ENCODE data around the gene SMG1. TPM values are rescaled to one million over a fixed set of nuclear protein-coding genes. Genes with fewer than 3 reads are reported as not detected.
"Not testable (repeated sequence)": the region's sequence is repeated elsewhere in the genome, so short reads cannot be mapped to it uniquely, and the experiment has no call there.

Gene SMG1
- 86.3 TPM for polyA plus RNA-seq (ENCODE audit: insufficient read length)
- long read RNA-seq, donor 1, partial matches to known transcripts = 5 of 5 reads
- long read RNA-seq, donor 1, other reads (novel, unspliced or antisense) = 0 of 5 reads
- long read RNA-seq, donor 2 = 0 reads
- long read RNA-seq, donor 3 = 0 reads
- long read RNA-seq, donor 4 = 0 reads
- long read RNA-seq, donor 5 = 0 reads
- long read RNA-seq, donor 6 = 0 reads
- long read RNA-seq, donor 7, partial matches to known transcripts = 7 of 7 reads
- long read RNA-seq, donor 7, other reads (novel, unspliced or antisense) = 0 of 7 reads
- long read RNA-seq, donor 8 = 0 reads

- DNase-seq = peak; percentile 83
These were observed at the start of gene SMG1 for GRCh38 chr16:18925986-18926865. TSS of gene SMG1 (minus strand) at chr16:18926408. CDS start at chr16:18926041, 367 bp downstream.

GRCh38 chr16:18975109-18975508 is 48.9 kb upstream of the SMG1 start:
- DNase-seq = no peak

GRCh38 chr16:18969855-18970240 is 43.6 kb upstream of the SMG1 start:
- no peak for DNase-seq

GRCh38 chr16:18969050-18969854 is 43.0 kb upstream of the SMG1 start:
- peak; percentile 77 for DNase-seq

GRCh38 chr16:18966791-18967190 is 40.6 kb upstream of the SMG1 start:
- DNase-seq = no peak

- DNase-seq = no peak
These were observed 39.3 kb upstream of the SMG1 start for GRCh38 chr16:18965555-18965954.

- no peak for DNase-seq
These were observed 32.9 kb upstream of the SMG1 start for GRCh38 chr16:18959031-18959505.

GRCh38 chr16:18958621-18959029 is 32.4 kb upstream of the SMG1 start:
- no peak for DNase-seq

GRCh38 chr16:18956658-18957241 is 30.5 kb upstream of the SMG1 start:
- not testable (repeated sequence) for DNase-seq

GRCh38 chr16:18955874-18956580 is 29.8 kb upstream of the SMG1 start:
- not testable (repeated sequence) for DNase-seq

GRCh38 chr16:18953547-18953946 is 27.3 kb upstream of the SMG1 start:
- no peak for DNase-seq

GRCh38 chr16:18950469-18951185 is 24.4 kb upstream of the SMG1 start:
- DNase-seq = no peak

- DNase-seq = no peak
These were observed 22.3 kb upstream of the SMG1 start for GRCh38 chr16:18948372-18949020.

- DNase-seq = no peak
These were observed 19.0 kb upstream of the SMG1 start for GRCh38 chr16:18945233-18945632.

GRCh38 chr16:18943414-18943813 is 17.2 kb upstream of the SMG1 start:
- DNase-seq = no peak

- no peak for DNase-seq
These were observed 15.9 kb upstream of the SMG1 start for GRCh38 chr16:18942061-18942460.

GRCh38 chr16:18941471-18941870 is 15.3 kb upstream of the SMG1 start:
- DNase-seq = no peak

- DNase-seq = no peak
These were observed 12.8 kb upstream of the SMG1 start for GRCh38 chr16:18938986-18939385.

- no peak for DNase-seq
These were observed 11.2 kb upstream of the SMG1 start for GRCh38 chr16:18937390-18937789.

GRCh38 chr16:18936727-18937340 is 10.6 kb upstream of the SMG1 start:
- no peak for DNase-seq

Data from left kidney (tissue), 8 donors.